Measurements from ENCODE around the gene STAB1.

Gene STAB1

DNA sequence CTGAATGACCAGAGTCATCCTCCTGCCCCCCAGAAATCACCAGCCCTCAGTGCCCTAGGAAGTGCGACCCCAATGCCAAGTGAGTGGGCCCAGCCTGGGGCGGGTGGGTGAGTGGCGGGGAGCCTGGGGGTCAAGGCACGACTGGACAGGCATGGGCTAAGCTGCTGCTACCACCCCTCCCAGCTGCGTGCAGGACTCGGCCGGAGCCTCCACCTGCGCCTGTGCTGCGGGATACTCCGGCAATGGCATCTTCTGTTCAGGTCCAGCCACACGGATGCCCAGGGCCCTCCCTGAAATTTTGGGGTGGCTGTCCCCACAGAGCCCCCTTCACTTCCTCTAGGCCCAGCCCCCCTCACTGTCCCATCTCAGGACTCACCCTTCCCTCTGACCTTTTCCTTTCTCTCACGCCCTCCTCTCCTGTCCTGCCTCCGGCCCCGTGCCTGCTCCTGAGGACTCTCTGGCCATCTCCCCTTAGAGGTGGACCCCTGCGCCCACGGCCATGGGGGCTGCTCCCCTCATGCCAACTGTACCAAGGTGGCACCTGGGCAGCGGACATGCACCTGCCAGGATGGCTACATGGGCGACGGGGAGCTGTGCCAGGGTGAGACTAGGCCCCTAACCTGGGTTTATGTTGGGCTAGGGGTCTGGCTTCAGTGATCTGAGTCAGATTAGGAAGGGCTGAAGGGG lies 21.5 kb downstream of the STAB1 start:
- no peak overlapping the region for H3K27ac ChIP-seq
- TF ChIP-seq, protein P1, sequence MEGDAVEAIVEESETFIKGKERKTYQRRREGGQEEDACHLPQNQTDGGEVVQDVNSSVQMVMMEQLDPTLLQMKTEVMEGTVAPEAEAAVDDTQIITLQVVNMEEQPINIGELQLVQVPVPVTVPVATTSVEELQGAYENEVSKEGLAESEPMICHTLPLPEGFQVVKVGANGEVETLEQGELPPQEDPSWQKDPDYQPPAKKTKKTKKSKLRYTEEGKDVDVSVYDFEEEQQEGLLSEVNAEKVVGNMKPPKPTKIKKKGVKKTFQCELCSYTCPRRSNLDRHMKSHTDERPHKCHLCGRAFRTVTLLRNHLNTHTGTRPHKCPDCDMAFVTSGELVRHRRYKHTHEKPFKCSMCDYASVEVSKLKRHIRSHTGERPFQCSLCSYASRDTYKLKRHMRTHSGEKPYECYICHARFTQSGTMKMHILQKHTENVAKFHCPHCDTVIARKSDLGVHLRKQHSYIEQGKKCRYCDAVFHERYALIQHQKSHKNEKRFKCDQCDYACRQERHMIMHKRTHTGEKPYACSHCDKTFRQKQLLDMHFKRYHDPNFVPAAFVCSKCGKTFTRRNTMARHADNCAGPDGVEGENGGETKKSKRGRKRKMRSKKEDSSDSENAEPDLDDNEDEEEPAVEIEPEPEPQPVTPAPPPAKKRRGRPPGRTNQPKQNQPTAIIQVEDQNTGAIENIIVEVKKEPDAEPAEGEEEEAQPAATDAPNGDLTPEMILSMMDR (conservative IDR thresholded peaks at IDR 0.05), result no peak

DNA sequence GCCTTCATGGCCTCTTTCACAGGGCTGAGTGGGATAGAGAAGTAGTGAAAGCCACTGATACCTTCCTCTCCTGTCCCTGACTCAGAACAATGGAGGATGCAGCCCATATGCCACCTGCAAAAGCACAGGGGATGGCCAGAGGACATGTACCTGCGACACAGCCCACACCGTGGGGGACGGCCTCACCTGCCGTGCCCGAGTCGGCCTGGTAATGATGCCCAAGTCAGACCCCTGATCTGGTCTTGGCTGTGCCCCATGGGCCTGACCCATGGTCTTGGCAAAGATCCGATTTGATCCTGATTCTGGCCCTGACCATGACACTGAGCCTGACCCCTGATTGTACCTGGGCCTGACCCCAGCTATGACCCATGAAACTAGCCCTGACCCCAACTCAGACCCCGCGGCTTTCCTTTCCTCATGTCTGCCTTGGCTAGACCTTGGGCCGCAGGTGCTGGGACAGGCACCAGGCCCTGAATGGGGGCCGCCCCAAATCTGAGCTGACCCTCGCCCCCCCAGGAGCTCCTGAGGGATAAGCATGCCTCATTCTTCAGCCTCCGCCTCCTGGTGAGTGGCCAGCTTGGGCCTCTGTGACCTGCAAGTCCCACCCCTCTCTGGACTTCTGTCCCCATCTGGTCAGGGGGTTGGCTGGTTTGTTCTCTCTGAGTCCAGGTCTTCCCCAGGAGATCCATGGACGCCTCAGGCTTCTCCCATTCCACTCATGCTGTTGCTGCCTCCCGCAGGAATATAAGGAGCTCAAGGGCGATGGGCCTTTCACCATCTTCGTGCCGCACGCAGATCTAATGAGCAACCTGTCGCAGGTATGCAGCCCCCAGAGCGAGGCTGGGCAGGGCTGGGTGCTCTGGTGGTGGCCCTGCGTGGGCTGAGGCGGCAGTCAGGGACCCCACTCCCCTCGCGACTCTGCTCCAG lies 22.9 kb downstream of the STAB1 start:
- TF ChIP-seq, protein P1 (conservative IDR thresholded peaks at IDR 0.05), result no peak

DNA sequence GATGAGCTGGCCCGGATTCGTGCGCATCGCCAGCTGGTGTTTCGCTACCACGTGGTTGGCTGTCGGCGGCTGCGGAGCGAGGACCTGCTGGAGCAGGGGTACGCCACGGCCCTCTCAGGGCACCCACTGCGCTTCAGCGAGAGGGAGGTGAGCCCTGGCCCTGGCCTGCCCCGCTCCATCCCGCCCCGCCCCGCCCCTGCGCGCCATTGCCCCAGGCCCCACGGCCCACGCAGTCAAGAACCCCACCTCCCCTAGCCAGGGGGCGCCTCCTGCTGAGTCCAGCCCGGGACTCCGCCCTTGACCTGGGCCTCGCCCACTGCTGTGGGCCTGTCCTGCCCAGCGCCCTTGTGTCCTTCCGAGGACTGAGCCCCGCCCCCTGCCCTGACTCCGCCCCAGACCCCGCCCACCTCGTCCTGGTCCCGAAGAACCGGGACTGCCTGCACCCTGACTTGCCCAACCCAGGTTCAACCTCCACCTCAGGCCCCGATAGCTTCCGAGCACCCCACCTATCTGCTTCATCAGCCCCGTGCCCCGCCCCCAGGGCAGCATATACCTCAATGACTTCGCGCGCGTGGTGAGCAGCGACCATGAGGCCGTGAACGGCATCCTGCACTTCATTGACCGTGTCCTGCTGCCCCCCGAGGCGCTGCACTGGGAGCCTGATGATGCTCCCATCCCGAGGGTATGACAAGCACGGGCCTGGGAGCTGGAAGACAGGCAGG lies 23.7 kb downstream of the STAB1 start:
- TF ChIP-seq, protein P1 (conservative IDR thresholded peaks at IDR 0.05), result no peak
- H3K27ac ChIP-seq, result no peak overlapping the region

More for the DNA sequence above, 22.9 kb downstream of the STAB1 start:
- no peak overlapping the region for H3K27ac ChIP-seq

GRCh38 chr3:52519445-52520140 lies 24.5 kb downstream of the STAB1 start:
- TF ChIP-seq, protein P1 (conservative IDR thresholded peaks at IDR 0.05), result no peak
- H3K27ac ChIP-seq, result no peak overlapping the region

DNA sequence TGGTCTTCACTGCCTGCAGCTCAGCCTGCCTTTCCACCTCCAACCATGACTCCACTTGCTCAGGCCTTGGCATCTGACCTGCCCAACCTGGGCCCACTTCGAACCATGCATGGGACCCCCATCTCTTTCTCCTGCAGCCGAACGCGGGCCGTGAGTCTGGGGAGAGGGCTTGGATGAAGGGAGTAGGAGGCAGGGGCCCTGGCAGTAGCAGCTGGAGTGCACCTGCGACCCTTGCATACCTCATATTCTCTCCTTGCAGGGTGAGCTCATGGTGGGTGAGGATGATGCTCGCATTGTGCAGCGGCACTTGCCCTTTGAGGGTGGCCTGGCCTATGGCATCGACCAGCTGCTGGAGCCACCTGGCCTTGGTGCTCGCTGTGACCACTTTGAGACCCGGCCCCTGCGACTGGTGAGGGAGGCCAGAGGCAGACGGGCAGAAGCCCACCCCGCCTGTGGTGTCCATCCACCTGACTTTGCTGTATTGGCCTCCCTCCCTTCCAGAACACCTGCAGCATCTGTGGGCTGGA lies 25.1 kb downstream of the STAB1 start:
- TF ChIP-seq, protein P1 (conservative IDR thresholded peaks at IDR 0.05), result no peak
- H3K27ac ChIP-seq, result no peak overlapping the region

GRCh38 chr3:52520716-52521487 lies 25.8 kb downstream of the STAB1 start:
- TF ChIP-seq, protein P1 (conservative IDR thresholded peaks at IDR 0.05), result no peak
- no peak overlapping the region for H3K27ac ChIP-seq

Measured in VCaP (cell line).